Heart left ventricle (tissue), 13 donors: ENCODE results near the gene POTEF.
"Not testable (repeated sequence)": the region's sequence is repeated elsewhere in the genome, so short reads cannot be mapped to it uniquely, and the experiment has no call there.

ENCODE experiments used
- CTCF ChIP-seq, 12 donors: fragments of 200-600 bp; sonication (generic) in 4 of 12; IDR thresholded peaks; one replicate each; pipeline versions ENCODE4 v1.5.0 to v1.8.0; 2018 to 2022; ENCODE audit warnings: antibody characterized with exemption in 12 of 12, mild to moderate bottlenecking in 5 of 12
- POLR2A ChIP-seq, 2 donors: fragments of 450-650 bp; IDR thresholded peaks; one replicate each; pipeline ENCODE4 v1.6.1; 2017; ENCODE audit warnings: antibody characterized with exemption in 2 of 2, mild to moderate bottlenecking in 2 of 2, moderate library complexity in 2 of 2
- donor health status: ischemic (EF 13 %, LVEDD 7.1; RV severe dilation, severe dysfunction).
- donor health status: DM: no; HTN: yes; CAD: no.
- donor health status: DM: no; HTN: no; CAD: no.
- donor health status: ischemic (EF 25% LVEDD 6.9; RV normal size, moderate dysfunction).
- donor health status: ischemic (EF 25% LVEDD 5.7; RV mildly dilated, moderate dysfunction).
- donor health status: ischemic (EF 35%, LVEDD 5.7; RV mildly dilated, moderate dysfunction).
- donor health status: nonischemic (EF 11% LVEDD 7.7; RV severe dilation, severe dysfunction).
- donor health status: DM: yes; HTN: yes; CAD: no.
- donor health status: PGD.
- donor health status: ischemic (EF 29% LVEDD 5.4; RV normal size, mild dysfunction).
- donor health status: nonischemic (EF 23%, LVEDD 6.1; RV moderate dilation, normal function).

GRCh38 chr2:130120924-130121323 lies 8.1 kb downstream of the POTEF start:
- TF ChIP-seq CTCF, POLR2A (IDR thresholded peaks at IDR 0.05): not testable (repeated sequence)
